ENCODE results near the gene SATB1.

SATB1 gene

GRCh38 chr3:18401300-18401961 is 23.7 kb downstream of the SATB1 start:
- DNase-seq (ENCODE audit: low read depth in 2 of 2), result no peak

GRCh38 chr3:18398448-18398847 is 26.7 kb downstream of the SATB1 start:
- DNase-seq (ENCODE audit: low read depth in 2 of 2), result no peak

- DNase-seq (ENCODE audit: low read depth in 2 of 2), result no peak
Measured at GRCh38 chr3:18396428-18396827, 28.7 kb downstream of the SATB1 start.

- DNase-seq (ENCODE audit: low read depth in 2 of 2), result no peak
Measured at GRCh38 chr3:18394384-18394995, 30.6 kb downstream of the SATB1 start.

- no peak for DNase-seq (ENCODE audit: low read depth in 2 of 2)
Measured at GRCh38 chr3:18393906-18394305, 31.2 kb downstream of the SATB1 start.

GRCh38 chr3:18390024-18390660 is 35.0 kb downstream of the SATB1 start:
- no peak for DNase-seq (ENCODE audit: low read depth in 2 of 2)

GRCh38 chr3:18389108-18389733 is 35.9 kb downstream of the SATB1 start:
- no peak for DNase-seq (ENCODE audit: low read depth in 2 of 2)

- DNase-seq (ENCODE audit: low read depth in 2 of 2), result no peak
Measured at GRCh38 chr3:18386274-18386890, 38.8 kb downstream of the SATB1 start.

- no peak for DNase-seq (ENCODE audit: low read depth in 2 of 2)
Measured at GRCh38 chr3:18385706-18386105, 39.4 kb downstream of the SATB1 start.

- DNase-seq (ENCODE audit: low read depth in 2 of 2), result no peak
Measured at GRCh38 chr3:18382760-18383369, 42.3 kb downstream of the SATB1 start.

- DNase-seq (ENCODE audit: low read depth in 2 of 2), result no peak
Measured at GRCh38 chr3:18379647-18380046, 45.5 kb downstream of the SATB1 start.

- DNase-seq (ENCODE audit: low read depth in 2 of 2), result no peak
Measured at GRCh38 chr3:18378218-18378617, 46.9 kb downstream of the SATB1 start.

GRCh38 chr3:18376682-18377081 is 48.5 kb downstream of the SATB1 start:
- no peak for DNase-seq (ENCODE audit: low read depth in 2 of 2)

- no peak for DNase-seq (ENCODE audit: low read depth in 2 of 2)
Measured at GRCh38 chr3:18372786-18373405, 52.2 kb downstream of the SATB1 start.

GRCh38 chr3:18370672-18371071 is 54.5 kb downstream of the SATB1 start:
- DNase-seq (ENCODE audit: low read depth in 2 of 2), result no peak

GRCh38 chr3:18369551-18370185 is 55.5 kb downstream of the SATB1 start:
- DNase-seq (ENCODE audit: low read depth in 2 of 2), result no peak

- no peak for DNase-seq (ENCODE audit: low read depth in 2 of 2)
Measured at GRCh38 chr3:18366258-18366657, 58.9 kb downstream of the SATB1 start.

- no peak for DNase-seq (ENCODE audit: low read depth in 2 of 2)
Measured at GRCh38 chr3:18363338-18363737, 61.8 kb downstream of the SATB1 start.

- DNase-seq (ENCODE audit: low read depth in 2 of 2), result no peak
Measured at GRCh38 chr3:18357747-18358146, 67.4 kb downstream of the SATB1 start.

- DNase-seq (ENCODE audit: low read depth in 2 of 2), result no peak
Measured at GRCh38 chr3:18355832-18356231, 69.3 kb downstream of the SATB1 start.

GRCh38 chr3:18354701-18355100 is 70.4 kb downstream of the SATB1 start:
- DNase-seq (ENCODE audit: low read depth in 2 of 2), result no peak

Data from stimulated activated CD8-positive, alpha-beta memory T cell treated with anti-CD3 and anti-CD28 coated beads, Interleukin-2, amount 100 ng/mL, for 1 hour (primary cell).